Prostate gland (tissue), 1 donor: ENCODE results near the gene ARMC6.

ENCODE experiments used
- POLR2A ChIP-seq: fragments of 450-650 bp; IDR thresholded peaks from one replicate; pipeline ENCODE4 v1.6.1; 2016; ENCODE audit warnings: antibody characterized with exemption, mild to moderate bottlenecking
- POLR2AphosphoS5 ChIP-seq: sonication (generic); formaldehyde crosslinking; IDR thresholded peaks from one replicate; pipeline ENCODE4 v1.6.1; 2017; ENCODE audit warnings: antibody characterized with exemption

DNA sequence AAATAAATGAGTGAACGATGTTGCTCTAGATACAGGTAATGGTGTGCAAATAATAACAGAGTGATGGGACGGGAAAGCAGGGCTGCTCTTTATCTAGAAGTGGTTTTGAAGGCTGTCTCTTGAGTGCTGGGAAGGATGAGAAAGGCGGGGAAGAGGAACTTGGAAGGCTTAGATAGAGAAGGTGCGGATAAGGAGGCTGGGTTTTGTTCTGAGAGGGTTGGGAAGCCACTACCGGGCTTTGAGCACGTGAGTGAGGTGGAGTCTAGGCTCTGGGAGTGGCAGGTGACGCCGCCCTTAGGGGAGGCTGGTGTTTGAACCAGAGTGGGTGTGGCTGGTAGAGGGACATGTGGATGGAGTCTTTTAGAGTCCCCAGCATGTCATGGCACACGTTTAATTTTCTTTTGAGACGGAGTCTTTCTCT, 811 bp downstream of the ARMC6 start:
- TF ChIP-seq POLR2AphosphoS5 (no peak), POLR2A (no peak)
